ACC112 (cell line): ENCODE results near the gene RNU7-1.

Experiments used
- H2AFZ ChIP-seq: fragments of 200-600 bp; sonication (generic); one replicate; pipeline ENCODE4 v1.6.0; 2017; ENCODE audit warnings: antibody characterized with exemption, low read length; ENCODE audit not compliant: unreplicated experiment
- H3K27ac ChIP-seq: fragments of 200-600 bp; sonication (generic); 2 replicates; pipeline ENCODE4 v1.5.1; 2014; ENCODE audit warnings: low read depth, mild to moderate bottlenecking, antibody characterized with exemption, low read length, moderate library complexity
- H3K27me3 ChIP-seq: fragments of 200-600 bp; sonication (generic); 2 replicates; pipeline ENCODE4 v1.6.1; 2014; ENCODE audit warnings: mild to moderate bottlenecking, antibody characterized with exemption, low read length, moderate library complexity, mixed read lengths; ENCODE audit not compliant: insufficient read depth
- H3K36me3 ChIP-seq: fragments of 200-600 bp; sonication (generic); 2 replicates; pipeline ENCODE4 v1.6.1; 2016; ENCODE audit warnings: mild to moderate bottlenecking, antibody characterized with exemption, low read length, moderate library complexity, mixed read lengths; ENCODE audit not compliant: insufficient read depth
- H3K4me1 ChIP-seq: fragments of 200-600 bp; sonication (generic); one replicate; pipeline ENCODE4 v1.6.1; 2016; ENCODE audit warnings: low read length, mixed read lengths; ENCODE audit not compliant: insufficient read depth, unreplicated experiment, control insufficient read depth
- H3K4me3 ChIP-seq: fragments of 200-600 bp; sonication (generic); 2 replicates; pipeline ENCODE4 v1.5.1; 2014; ENCODE audit warnings: mild to moderate bottlenecking, low read depth, low read length
- H3K79me2 ChIP-seq: fragments of 200-600 bp; sonication (generic); one replicate; pipeline ENCODE4 v1.6.0; 2016; ENCODE audit warnings: low read length; ENCODE audit not compliant: control insufficient read depth, unreplicated experiment, insufficient read depth

Gene RNU7-1

DNA sequence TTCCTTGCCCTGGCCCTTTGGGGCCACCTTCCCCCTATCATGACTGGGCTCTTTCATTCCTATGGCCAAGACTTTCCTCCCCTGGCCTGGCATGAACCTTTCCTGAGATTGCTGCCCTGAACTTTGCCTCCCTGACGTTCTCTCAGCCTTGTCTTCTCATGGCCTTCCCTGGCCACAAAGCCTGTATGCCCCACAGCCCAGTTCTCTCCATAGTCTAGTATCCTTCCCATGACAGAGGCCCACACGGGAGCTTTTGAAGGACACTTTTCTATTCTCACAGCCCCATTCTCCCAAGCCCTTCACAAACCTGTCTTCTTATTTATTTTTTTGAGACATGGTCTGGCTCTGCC, 4.5 kb upstream of the RNU7-1 start:
- Histone ChIP-seq H3K4me3 (no peak overlapping the region), H3K36me3 (no peaks in the 10 kb centered on the region), H3K27me3 (no peaks in the 10 kb centered on the region), H3K79me2 (no peaks in the 10 kb centered on the region), H2AFZ (no peak overlapping the region), H3K27ac (no peak overlapping the region), H3K4me1 (peaks cover 35% of the 10 kb centered on the region)

DNA sequence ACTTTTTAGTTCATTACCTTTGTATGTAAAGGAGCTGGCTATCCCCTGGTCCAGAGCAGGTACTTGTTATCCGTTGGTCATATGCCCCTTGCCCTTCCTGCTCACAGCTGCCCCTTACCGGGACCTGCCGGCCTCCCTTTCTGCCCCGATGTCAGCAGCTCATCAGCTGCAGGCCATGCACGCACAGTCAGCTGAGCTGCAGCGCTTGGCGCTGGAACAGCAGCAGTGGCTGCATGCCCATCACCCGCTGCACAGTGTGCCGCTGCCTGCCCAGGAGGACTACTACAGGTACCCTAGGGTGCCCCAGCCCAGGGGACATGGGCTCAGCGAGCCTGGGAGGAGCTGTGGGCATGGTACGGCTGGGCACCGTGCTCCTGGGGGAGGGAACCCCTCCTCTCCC, 2.3 kb upstream of the RNU7-1 start:
- Histone ChIP-seq H3K79me2 (peaks cover 3% of the 10 kb centered on the region), H3K36me3 (no peaks in the 10 kb centered on the region), H3K27ac (no peak overlapping the region), H2AFZ (no peak overlapping the region), H3K27me3 (no peaks in the 10 kb centered on the region), H3K4me3 (no peak overlapping the region), H3K4me1 (peaks cover 25% of the 10 kb centered on the region)

DNA sequence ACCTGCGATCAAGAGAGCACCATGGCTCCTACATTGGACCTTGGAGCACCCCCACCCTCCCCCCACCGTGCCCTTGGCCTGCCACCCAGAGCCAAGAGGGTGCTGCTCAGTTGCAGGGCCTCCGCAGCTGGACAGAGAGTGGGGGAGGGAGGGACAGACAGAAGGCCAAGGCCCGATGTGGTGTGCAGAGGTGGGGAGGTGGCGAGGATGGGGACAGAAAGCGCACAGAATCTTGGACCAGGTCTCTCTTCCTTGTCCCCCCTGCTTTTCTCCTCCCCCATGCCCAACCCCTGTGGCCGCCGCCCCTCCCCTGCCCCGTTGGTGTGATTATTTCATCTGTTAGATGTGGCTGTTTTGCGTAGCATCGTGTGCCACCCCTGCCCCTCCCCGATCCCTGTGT, 1.8 kb upstream of the RNU7-1 start:
- H3K4me1 ChIP-seq, result peaks cover 25% of the 10 kb centered on the region
- peaks cover 3% of the 10 kb centered on the region for H3K79me2 ChIP-seq
- no peak overlapping the region for H3K4me3 ChIP-seq
- no peaks in the 10 kb centered on the region for H3K27me3 ChIP-seq
- H3K27ac ChIP-seq, result no peak overlapping the region
- H2AFZ ChIP-seq, result no peak overlapping the region
- no peaks in the 10 kb centered on the region for H3K36me3 ChIP-seq

DNA sequence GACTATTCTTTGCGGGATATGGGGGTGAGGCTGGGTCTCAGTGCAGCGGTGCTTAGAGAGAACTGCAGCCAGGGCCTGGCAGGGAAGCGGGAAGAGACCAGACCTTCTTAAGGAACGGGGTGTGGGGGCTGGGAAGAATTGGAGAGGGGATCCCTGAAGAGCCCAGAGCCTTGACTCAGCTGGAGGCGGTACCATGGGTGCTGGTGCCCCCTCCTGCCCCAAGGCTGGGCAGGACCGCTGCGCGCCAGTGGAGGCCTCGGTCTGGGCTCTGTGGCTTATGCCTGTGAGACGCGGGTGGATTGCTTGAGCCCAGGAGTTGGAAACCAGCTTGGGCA, 1.3 kb upstream of the RNU7-1 start:
- H2AFZ ChIP-seq, result no peak overlapping the region
- H3K36me3 ChIP-seq, result no peaks in the 10 kb centered on the region
- H3K79me2 ChIP-seq, result peaks cover 3% of the 10 kb centered on the region
- no peak overlapping the region for H3K4me3 ChIP-seq
- no peak overlapping the region; the same call in 1 of the 2 replicates for H3K27ac ChIP-seq
- peaks cover 23% of the 10 kb centered on the region for H3K4me1 ChIP-seq
- H3K27me3 ChIP-seq, result no peaks in the 10 kb centered on the region

DNA sequence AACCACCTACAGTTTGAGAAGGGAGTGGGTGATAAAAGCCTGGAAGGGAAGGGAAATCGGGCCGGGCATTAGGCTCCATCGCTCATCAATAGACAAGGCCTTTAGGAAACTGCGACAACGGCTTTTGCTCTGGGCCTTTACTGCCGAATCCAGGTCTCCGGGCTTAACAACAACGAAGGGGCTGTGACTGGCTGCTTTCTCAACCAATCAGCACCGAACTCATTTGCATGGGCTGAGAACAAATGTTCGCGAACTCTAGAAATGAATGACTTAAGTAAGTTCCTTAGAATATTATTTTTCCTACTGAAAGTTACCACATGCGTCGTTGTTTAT, 261 bp upstream of the RNU7-1 start:
- Histone ChIP-seq H3K79me2 (peaks cover 3% of the 10 kb centered on the region), H3K27me3 (no peaks in the 10 kb centered on the region), H3K4me1 (peaks cover 16% of the 10 kb centered on the region), H3K4me3 (peak overlapping the region; percentile 83; the same call in 1 of the 2 replicates), H3K36me3 (no peaks in the 10 kb centered on the region), H3K27ac (peak overlapping the region; percentile 92), H2AFZ (no peak overlapping the region)

DNA sequence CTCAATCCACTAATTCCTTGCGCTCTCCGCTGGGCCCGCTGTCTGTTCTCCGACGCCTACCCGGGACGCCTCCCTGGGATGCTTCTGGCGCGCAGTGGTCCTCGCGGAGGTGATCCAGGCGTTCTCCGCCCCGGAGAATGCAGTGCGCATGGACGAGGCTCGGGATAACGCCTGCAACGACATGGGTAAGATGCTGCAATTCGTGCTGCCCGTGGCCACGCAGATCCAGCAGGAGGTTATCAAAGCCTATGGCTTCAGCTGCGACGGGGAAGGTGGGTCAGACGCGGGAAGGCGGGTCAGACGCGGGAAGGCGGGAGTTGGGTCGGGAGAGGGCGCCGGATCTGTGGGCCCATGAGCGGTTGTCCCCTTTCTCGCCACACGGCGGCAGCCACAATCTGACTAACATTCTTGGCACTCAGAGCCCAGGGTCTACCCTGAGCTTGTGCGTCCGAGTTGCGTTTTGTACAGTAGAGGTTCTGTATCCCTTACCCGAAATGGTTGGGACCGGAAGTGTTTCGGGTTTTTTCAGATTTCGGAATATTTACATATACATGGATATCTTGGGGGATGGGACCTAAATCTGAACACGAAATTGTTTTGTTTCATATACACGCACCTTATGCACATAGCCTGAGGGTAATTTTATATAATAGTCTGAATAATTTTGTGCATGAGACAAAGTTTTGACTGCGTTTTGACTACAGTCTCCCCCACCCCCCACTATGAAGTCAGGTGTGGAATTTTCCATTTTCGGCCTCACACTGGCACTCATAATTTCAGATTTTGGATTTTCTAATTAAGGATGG, 968 bp downstream of the RNU7-1 start:
- Histone ChIP-seq H3K79me2 (peaks cover 3% of the 10 kb centered on the region), H3K4me1 (peaks cover 15% of the 10 kb centered on the region), H3K4me3 (peak overlapping the region; percentile 83), H2AFZ (peak overlapping the region; percentile 26), H3K27ac (peak overlapping the region; percentile 92), H3K36me3 (no peaks in the 10 kb centered on the region), H3K27me3 (no peaks in the 10 kb centered on the region)

DNA sequence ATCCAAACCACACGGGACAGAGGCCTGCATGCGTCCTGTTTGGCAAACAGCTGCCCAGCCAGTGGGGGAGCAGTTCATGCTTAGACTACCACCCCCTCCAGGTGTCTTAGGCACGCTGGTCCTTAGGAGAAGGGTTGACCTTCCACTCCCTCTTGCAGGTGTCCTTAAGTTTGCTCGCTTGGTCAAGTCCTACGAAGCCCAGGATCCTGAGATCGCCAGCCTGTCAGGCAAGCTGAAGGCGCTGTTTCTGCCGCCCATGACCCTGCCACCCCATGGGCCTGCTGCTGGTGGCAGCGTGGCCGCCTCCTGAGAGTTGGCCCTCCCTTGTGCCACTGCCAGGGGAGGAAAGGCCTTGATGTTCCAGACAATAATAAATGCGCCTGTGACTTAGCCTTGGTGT, 2.0 kb downstream of the RNU7-1 start:
- peaks cover 15% of the 10 kb centered on the region for H3K4me1 ChIP-seq
- no peak overlapping the region for H2AFZ ChIP-seq
- H3K27me3 ChIP-seq, result no peaks in the 10 kb centered on the region
- H3K36me3 ChIP-seq, result no peaks in the 10 kb centered on the region
- H3K4me3 ChIP-seq, result peak overlapping the region; percentile 83
- peaks cover 3% of the 10 kb centered on the region for H3K79me2 ChIP-seq
- H3K27ac ChIP-seq, result no peak overlapping the region

DNA sequence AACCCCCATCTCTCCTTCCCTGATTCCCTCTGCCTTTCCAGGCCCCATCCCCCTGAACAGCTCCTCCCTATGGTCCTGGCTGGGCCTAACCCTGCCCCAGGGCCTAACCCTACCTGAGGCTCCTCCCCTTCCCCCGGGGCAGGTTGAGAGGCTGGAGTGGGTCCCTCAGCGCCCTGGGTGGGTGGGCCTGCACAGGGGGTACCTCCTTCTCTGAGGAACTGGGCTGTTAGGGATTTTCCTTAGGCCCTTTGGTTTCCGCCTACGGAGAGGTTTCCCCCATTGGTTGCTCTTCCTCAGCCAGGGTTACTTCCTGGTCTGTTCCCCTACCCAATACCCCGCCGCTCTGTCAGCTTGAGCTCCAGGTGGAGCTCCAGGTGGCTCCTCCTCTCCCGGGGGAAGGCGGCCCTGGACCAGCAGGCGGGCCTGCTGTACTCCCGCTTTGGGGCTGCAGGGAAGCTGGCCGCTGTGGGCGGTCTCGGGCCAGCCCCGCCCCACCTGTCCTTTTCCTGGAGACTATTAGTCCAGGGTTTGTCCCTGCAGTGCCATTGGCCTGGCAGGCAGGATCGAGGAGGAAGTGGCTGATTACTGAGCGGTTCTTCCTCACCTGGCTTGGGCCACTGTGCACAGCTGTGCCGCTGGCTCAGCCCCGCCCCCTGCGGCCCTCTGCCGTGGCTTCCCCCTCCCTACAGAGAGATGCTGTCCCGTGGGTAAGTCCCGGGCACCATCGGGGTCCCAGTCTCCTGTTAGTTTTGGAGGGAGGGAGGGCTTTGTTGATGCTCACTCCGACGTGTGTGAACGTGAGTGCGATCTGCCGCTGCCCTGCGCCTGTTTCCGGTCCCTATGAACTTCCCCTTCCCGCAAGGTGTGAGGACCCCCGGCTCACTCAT, 2.7 kb downstream of the RNU7-1 start:
- Histone ChIP-seq H3K79me2 (peaks cover 3% of the 10 kb centered on the region), H3K4me1 (peaks cover 15% of the 10 kb centered on the region), H3K4me3 (no peak overlapping the region), H3K27me3 (no peaks in the 10 kb centered on the region), H3K27ac (no peak overlapping the region), H3K36me3 (no peaks in the 10 kb centered on the region), H2AFZ (no peak overlapping the region)

DNA sequence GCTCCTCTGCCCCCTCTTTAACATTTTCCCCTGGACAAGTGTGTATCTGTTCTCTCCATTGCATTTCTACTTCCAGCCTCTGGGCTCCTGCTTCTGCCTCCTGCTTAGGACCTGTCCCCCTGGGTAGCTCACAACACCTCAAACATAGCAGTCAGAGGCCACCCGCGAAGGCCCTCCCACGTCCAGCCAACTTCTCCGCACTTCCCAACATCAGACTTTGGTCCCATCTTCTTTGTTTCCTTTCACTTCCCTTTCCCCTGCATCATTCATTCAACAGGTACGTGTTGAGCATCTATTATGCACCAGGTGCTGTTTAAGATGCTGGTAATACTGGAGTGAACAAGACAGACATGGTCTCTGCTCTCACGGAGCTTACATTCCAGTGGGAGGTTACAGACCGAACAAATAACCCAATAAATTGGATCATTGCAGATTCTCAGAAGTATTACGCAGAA, 3.3 kb downstream of the RNU7-1 start:
- Histone ChIP-seq H3K4me1 (peaks cover 15% of the 10 kb centered on the region), H3K27ac (no peak overlapping the region), H3K36me3 (no peaks in the 10 kb centered on the region), H3K4me3 (no peak overlapping the region), H3K27me3 (no peaks in the 10 kb centered on the region), H2AFZ (no peak overlapping the region), H3K79me2 (peaks cover 3% of the 10 kb centered on the region)

DNA sequence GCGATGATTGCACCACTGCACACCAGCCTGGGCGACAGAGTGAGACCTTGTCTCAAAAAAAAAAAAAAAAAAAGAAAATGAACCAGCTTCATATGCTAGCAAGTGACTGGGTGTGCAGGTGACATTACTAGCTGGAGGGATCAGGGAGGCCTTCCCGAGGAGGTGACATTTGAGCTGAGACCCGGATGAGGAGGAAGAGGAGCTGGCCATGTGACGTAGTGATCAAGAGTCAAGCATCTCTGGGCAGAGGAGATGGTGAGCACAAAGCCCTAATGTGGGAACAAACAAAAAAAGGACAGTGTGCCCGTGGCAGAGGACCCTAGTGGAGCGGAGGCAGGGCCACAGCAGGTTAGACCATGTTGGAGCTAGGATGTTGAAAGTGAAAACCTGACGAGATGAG, 4.0 kb downstream of the RNU7-1 start:
- no peaks in the 10 kb centered on the region for H3K27me3 ChIP-seq
- no peak overlapping the region for H3K4me3 ChIP-seq
- peaks cover 3% of the 10 kb centered on the region for H3K79me2 ChIP-seq
- no peak overlapping the region for H3K27ac ChIP-seq
- peaks cover 15% of the 10 kb centered on the region for H3K4me1 ChIP-seq
- no peaks in the 10 kb centered on the region for H3K36me3 ChIP-seq
- H2AFZ ChIP-seq, result no peak overlapping the region
